ENCODE results near the gene MACROD2.
"Not testable (repeated sequence)": the region's sequence is repeated elsewhere in the genome, so short reads cannot be mapped to it uniquely, and the experiment has no call there.

MACROD2 gene

GRCh38 chr20:15164726-15165125, 1169.4 kb downstream of the MACROD2 start:
- DNase-seq (ENCODE audit: low read depth in 2 of 2): no peak

GRCh38 chr20:15166744-15167143, 1171.4 kb downstream of the MACROD2 start:
- no peak for DNase-seq (ENCODE audit: low read depth in 2 of 2)

- no peak for DNase-seq (ENCODE audit: low read depth in 2 of 2)
These were observed 1175.7 kb downstream of the MACROD2 start for GRCh38 chr20:15171016-15171415.

- no peak for DNase-seq (ENCODE audit: low read depth in 2 of 2)
These were observed 1181.6 kb downstream of the MACROD2 start for GRCh38 chr20:15176929-15177328.

GRCh38 chr20:15178581-15178980, 1183.3 kb downstream of the MACROD2 start:
- no peak for DNase-seq (ENCODE audit: low read depth in 2 of 2)

GRCh38 chr20:15179381-15179780, 1184.1 kb downstream of the MACROD2 start:
- no peak for DNase-seq (ENCODE audit: low read depth in 2 of 2)

- DNase-seq (ENCODE audit: low read depth in 2 of 2): no peak
These were observed 1184.5 kb downstream of the MACROD2 start for GRCh38 chr20:15179781-15180180.

- no peak for DNase-seq (ENCODE audit: low read depth in 2 of 2)
These were observed 1190.0 kb downstream of the MACROD2 start for GRCh38 chr20:15185322-15185721.

GRCh38 chr20:15185913-15186312, 1190.6 kb downstream of the MACROD2 start:
- DNase-seq (ENCODE audit: low read depth in 2 of 2): no peak

- DNase-seq (ENCODE audit: low read depth in 2 of 2): no peak
These were observed 1192.3 kb downstream of the MACROD2 start for GRCh38 chr20:15187612-15188011.

GRCh38 chr20:15188415-15188814, 1193.1 kb downstream of the MACROD2 start:
- DNase-seq (ENCODE audit: low read depth in 2 of 2): no peak

- DNase-seq (ENCODE audit: low read depth in 2 of 2): no peak
These were observed 1195.9 kb downstream of the MACROD2 start for GRCh38 chr20:15191082-15191723.

GRCh38 chr20:15195378-15195777, 1200.1 kb downstream of the MACROD2 start:
- no peak for DNase-seq (ENCODE audit: low read depth in 2 of 2)

GRCh38 chr20:15196547-15197255, 1201.4 kb downstream of the MACROD2 start:
- no peak for DNase-seq (ENCODE audit: low read depth in 2 of 2)

GRCh38 chr20:15198017-15198416, 1202.7 kb downstream of the MACROD2 start:
- not testable (repeated sequence) for DNase-seq (ENCODE audit: low read depth in 2 of 2)

- no peak for DNase-seq (ENCODE audit: low read depth in 2 of 2)
These were observed 1204.4 kb downstream of the MACROD2 start for GRCh38 chr20:15199698-15200097.

- DNase-seq (ENCODE audit: low read depth in 2 of 2): no peak
These were observed 1204.8 kb downstream of the MACROD2 start for GRCh38 chr20:15200147-15200565.

GRCh38 chr20:15201602-15202001, 1206.3 kb downstream of the MACROD2 start:
- DNase-seq (ENCODE audit: low read depth in 2 of 2): no peak

- DNase-seq (ENCODE audit: low read depth in 2 of 2): no peak
These were observed 1208.9 kb downstream of the MACROD2 start for GRCh38 chr20:15204234-15204633.

- no peak for DNase-seq (ENCODE audit: low read depth in 2 of 2)
These were observed 1209.7 kb downstream of the MACROD2 start for GRCh38 chr20:15205028-15205427.

GRCh38 chr20:15205719-15206118, 1210.4 kb downstream of the MACROD2 start:
- no peak for DNase-seq (ENCODE audit: low read depth in 2 of 2)

GRCh38 chr20:15209537-15209936, 1214.2 kb downstream of the MACROD2 start:
- DNase-seq (ENCODE audit: low read depth in 2 of 2): no peak

GRCh38 chr20:15214051-15214450, 1218.7 kb downstream of the MACROD2 start:
- DNase-seq (ENCODE audit: low read depth in 2 of 2): no peak
